Measurements from ENCODE around the gene KLK8. TPM values are rescaled to one million over a fixed set of nuclear protein-coding genes. Genes with fewer than 3 reads are reported as not detected.
"Not testable (repeated sequence)": the region's sequence is repeated elsewhere in the genome, so short reads cannot be mapped to it uniquely, and the experiment has no call there.

The KLK8 gene
- total RNA-seq, 1 donor from 2014 or later, result not detected

- Mint-ChIP-seq H3K27ac (ENCODE audit: unreplicated experiment) (no peak overlapping the region), H3K4me1 (ENCODE audit: low read depth, unreplicated experiment) (no peaks in the 10 kb centered on the region)
These were observed 3.3 kb downstream of the KLK8 start for GRCh38 chr19:50998061-50998460.

GRCh38 chr19:50994129-50994528, 7.3 kb downstream of the KLK8 start:
- TF ChIP-seq, protein P1, sequence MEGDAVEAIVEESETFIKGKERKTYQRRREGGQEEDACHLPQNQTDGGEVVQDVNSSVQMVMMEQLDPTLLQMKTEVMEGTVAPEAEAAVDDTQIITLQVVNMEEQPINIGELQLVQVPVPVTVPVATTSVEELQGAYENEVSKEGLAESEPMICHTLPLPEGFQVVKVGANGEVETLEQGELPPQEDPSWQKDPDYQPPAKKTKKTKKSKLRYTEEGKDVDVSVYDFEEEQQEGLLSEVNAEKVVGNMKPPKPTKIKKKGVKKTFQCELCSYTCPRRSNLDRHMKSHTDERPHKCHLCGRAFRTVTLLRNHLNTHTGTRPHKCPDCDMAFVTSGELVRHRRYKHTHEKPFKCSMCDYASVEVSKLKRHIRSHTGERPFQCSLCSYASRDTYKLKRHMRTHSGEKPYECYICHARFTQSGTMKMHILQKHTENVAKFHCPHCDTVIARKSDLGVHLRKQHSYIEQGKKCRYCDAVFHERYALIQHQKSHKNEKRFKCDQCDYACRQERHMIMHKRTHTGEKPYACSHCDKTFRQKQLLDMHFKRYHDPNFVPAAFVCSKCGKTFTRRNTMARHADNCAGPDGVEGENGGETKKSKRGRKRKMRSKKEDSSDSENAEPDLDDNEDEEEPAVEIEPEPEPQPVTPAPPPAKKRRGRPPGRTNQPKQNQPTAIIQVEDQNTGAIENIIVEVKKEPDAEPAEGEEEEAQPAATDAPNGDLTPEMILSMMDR (IDR thresholded peaks at IDR 0.05; ENCODE audit: insufficient read depth, low read depth, low read length), result no peak
- TF ChIP-seq EZH2 (IDR thresholded peaks at IDR 0.05; ENCODE audit: insufficient read depth, low read length), result no peak

More at GRCh38 chr19:50998061-50998460, 3.3 kb downstream of the KLK8 start:
- FAIRE-seq, result no peak
- Mint-ChIP-seq H3K36me3 (ENCODE audit: low read depth, unreplicated experiment) (no peaks in the 10 kb centered on the region), H3K9me3 (ENCODE audit: unreplicated experiment) (peaks cover 2% of the 10 kb centered on the region), H3K4me3 (ENCODE audit: unreplicated experiment) (no peak overlapping the region), H3K27me3 (ENCODE audit: low read depth, unreplicated experiment) (peaks cover 30% of the 10 kb centered on the region)
- Histone ChIP-seq H2AFZ (ENCODE audit: low read depth, low read length) (no peak overlapping the region), H3K27ac (ENCODE audit: low read depth, low read length) (no peak overlapping the region), H3K4me1 (ENCODE audit: insufficient read depth, low read length) (no peaks in the 10 kb centered on the region), H3K9me3 (ENCODE audit: insufficient read depth, low read depth, low read length) (peaks cover 2% of the 10 kb centered on the region), H3K79me2 (ENCODE audit: insufficient read depth, low read length) (no peaks in the 10 kb centered on the region), H3K4me2 (ENCODE audit: low read length) (no peak overlapping the region), H3K36me3 (ENCODE audit: insufficient read depth, low read length) (no peaks in the 10 kb centered on the region), H3K9ac (ENCODE audit: low read length) (no peak overlapping the region), H3K4me3 (ENCODE audit: insufficient read depth, low read depth, low read length) (no peak overlapping the region), H4K20me1 (ENCODE audit: insufficient read depth, low read length) (no peaks in the 10 kb centered on the region), H3K27me3 (ENCODE audit: insufficient read depth, low read length) (no peaks in the 10 kb centered on the region)
- no peak for DNase-seq (ENCODE audit: low read depth)
- no peak for TF ChIP-seq EZH2 (IDR thresholded peaks at IDR 0.05; ENCODE audit: insufficient read depth, low read length)
- TF ChIP-seq, protein P1 (IDR thresholded peaks at IDR 0.05; ENCODE audit: insufficient read depth, low read depth, low read length), result no peak

GRCh38 chr19:50992666-50993035, 8.8 kb downstream of the KLK8 start:
- H3K9me3 Mint-ChIP-seq (ENCODE audit: unreplicated experiment), result peaks cover 2% of the 10 kb centered on the region
- TF ChIP-seq, protein P1 (IDR thresholded peaks at IDR 0.05; ENCODE audit: insufficient read depth, low read depth, low read length), result no peak
- no peak for TF ChIP-seq EZH2 (IDR thresholded peaks at IDR 0.05; ENCODE audit: insufficient read depth, low read length)
- no peaks in the 10 kb centered on the region for H3K4me1 ChIP-seq (ENCODE audit: insufficient read depth, low read length)
- no peaks in the 10 kb centered on the region for H3K36me3 Mint-ChIP-seq (ENCODE audit: low read depth, unreplicated experiment)
- DNase-seq (ENCODE audit: low read depth) (no peak), FAIRE-seq (no peak)
- no peaks in the 10 kb centered on the region for H3K36me3 ChIP-seq (ENCODE audit: insufficient read depth, low read length)
- no peak overlapping the region for H3K27ac ChIP-seq (ENCODE audit: low read depth, low read length)
- H3K9me3 ChIP-seq (ENCODE audit: insufficient read depth, low read depth, low read length), result no peaks in the 10 kb centered on the region
- H3K4me3 ChIP-seq (ENCODE audit: insufficient read depth, low read depth, low read length), result no peak overlapping the region
- no peak overlapping the region for H3K4me3 Mint-ChIP-seq (ENCODE audit: unreplicated experiment)
- no peaks in the 10 kb centered on the region for H4K20me1 ChIP-seq (ENCODE audit: insufficient read depth, low read length)
- no peaks in the 10 kb centered on the region for H3K79me2 ChIP-seq (ENCODE audit: insufficient read depth, low read length)
- H3K27me3 Mint-ChIP-seq (ENCODE audit: low read depth, unreplicated experiment), result peaks cover 28% of the 10 kb centered on the region
- H3K4me1 Mint-ChIP-seq (ENCODE audit: low read depth, unreplicated experiment), result no peaks in the 10 kb centered on the region
- no peaks in the 10 kb centered on the region for H3K27me3 ChIP-seq (ENCODE audit: insufficient read depth, low read length)
- H3K9ac ChIP-seq (ENCODE audit: low read length), result no peak overlapping the region
- H3K27ac Mint-ChIP-seq (ENCODE audit: unreplicated experiment), result no peak overlapping the region
- no peak overlapping the region for H3K4me2 ChIP-seq (ENCODE audit: low read length)
- no peak overlapping the region for H2AFZ ChIP-seq (ENCODE audit: low read depth, low read length)

More at GRCh38 chr19:50994129-50994528, 7.3 kb downstream of the KLK8 start:
- Mint-ChIP-seq H3K4me3 (ENCODE audit: unreplicated experiment) (no peak overlapping the region), H3K9me3 (ENCODE audit: unreplicated experiment) (peaks cover 2% of the 10 kb centered on the region), H3K27ac (ENCODE audit: unreplicated experiment) (no peak overlapping the region), H3K4me1 (ENCODE audit: low read depth, unreplicated experiment) (no peaks in the 10 kb centered on the region), H3K27me3 (ENCODE audit: low read depth, unreplicated experiment) (peaks cover 28% of the 10 kb centered on the region), H3K36me3 (ENCODE audit: low read depth, unreplicated experiment) (no peaks in the 10 kb centered on the region)
- Histone ChIP-seq H3K27ac (ENCODE audit: low read depth, low read length) (no peak overlapping the region), H3K36me3 (ENCODE audit: insufficient read depth, low read length) (no peaks in the 10 kb centered on the region), H3K4me2 (ENCODE audit: low read length) (no peak overlapping the region), H3K9ac (ENCODE audit: low read length) (no peak overlapping the region), H2AFZ (ENCODE audit: low read depth, low read length) (no peak overlapping the region), H3K79me2 (ENCODE audit: insufficient read depth, low read length) (no peaks in the 10 kb centered on the region), H4K20me1 (ENCODE audit: insufficient read depth, low read length) (no peaks in the 10 kb centered on the region), H3K27me3 (ENCODE audit: insufficient read depth, low read length) (no peaks in the 10 kb centered on the region), H3K4me3 (ENCODE audit: insufficient read depth, low read depth, low read length) (no peak overlapping the region), H3K9me3 (ENCODE audit: insufficient read depth, low read depth, low read length) (no peaks in the 10 kb centered on the region), H3K4me1 (ENCODE audit: insufficient read depth, low read length) (no peaks in the 10 kb centered on the region)
- FAIRE-seq (no peak), DNase-seq (ENCODE audit: low read depth) (no peak)

- H3K9me3 Mint-ChIP-seq (ENCODE audit: unreplicated experiment); H3K4me1 Mint-ChIP-seq (ENCODE audit: low read depth, unreplicated experiment); H4K20me1 ChIP-seq (ENCODE audit: insufficient read depth, low read length); H3K4me1 ChIP-seq (ENCODE audit: insufficient read depth, low read length); H3K4me3 ChIP-seq (ENCODE audit: insufficient read depth, low read depth, low read length); FAIRE-seq; DNase-seq (ENCODE audit: low read depth); H2AFZ ChIP-seq (ENCODE audit: low read depth, low read length); H3K79me2 ChIP-seq (ENCODE audit: insufficient read depth, low read length); H3K27ac ChIP-seq (ENCODE audit: low read depth, low read length); H3K27me3 ChIP-seq (ENCODE audit: insufficient read depth, low read length); H3K36me3 ChIP-seq (ENCODE audit: insufficient read depth, low read length); H3K4me3 Mint-ChIP-seq (ENCODE audit: unreplicated experiment); H3K4me2 ChIP-seq (ENCODE audit: low read length); H3K9me3 ChIP-seq (ENCODE audit: insufficient read depth, low read depth, low read length); H3K9ac ChIP-seq (ENCODE audit: low read length); H3K27ac Mint-ChIP-seq (ENCODE audit: unreplicated experiment); H3K36me3 Mint-ChIP-seq (ENCODE audit: low read depth, unreplicated experiment): not testable (repeated sequence)
- H3K27me3 Mint-ChIP-seq (ENCODE audit: low read depth, unreplicated experiment), result peaks cover 41% of the 10 kb centered on the region
These were observed 17.0 kb downstream of the KLK8 start for GRCh38 chr19:50984416-50984815.

All from astrocyte (in vitro differentiated cells and primary cell).